Subcutaneous abdominal adipose tissue (tissue), 5 donors: ENCODE measurements around the gene CDH22.
A peak's percentile ranks its signal among the peaks of the same experiment; 100 is the strongest.

Source experiments
- H3K27ac ChIP-seq: one replicate; pipeline ENCODE4 v1.7.0; 2013; ENCODE audit warnings: low read depth, mild to moderate bottlenecking, inconsistent platforms, low read length, moderate library complexity
- H3K27me3 ChIP-seq, 5 donors: one replicate each; pipeline ENCODE4 v1.7.0; 2013; ENCODE audit warnings: low read length in 5 of 5, inconsistent platforms in 1 of 5; ENCODE audit not compliant: control insufficient read depth in 5 of 5, insufficient read depth in 4 of 5
- H3K36me3 ChIP-seq, 5 donors: one replicate each; pipeline ENCODE4 v1.7.0; 2013; ENCODE audit warnings: low read length in 5 of 5; ENCODE audit not compliant: control insufficient read depth in 5 of 5, insufficient read depth in 5 of 5
- H3K4me1 ChIP-seq, 5 donors: one replicate each; pipeline ENCODE4 v1.7.0; 2013; ENCODE audit warnings: low read length in 5 of 5, mild to moderate bottlenecking in 3 of 5, moderate library complexity in 1 of 5; ENCODE audit not compliant: control insufficient read depth in 5 of 5, insufficient read depth in 5 of 5
- H3K4me3 ChIP-seq, 5 donors: one replicate each; pipeline ENCODE4 v1.7.0; 2013; ENCODE audit warnings: low read length in 5 of 5, low read depth in 1 of 5
- H3K9ac ChIP-seq, 5 donors: one replicate each; pipeline ENCODE4 v1.7.0; 2013; ENCODE audit warnings: low read length in 5 of 5, mild to moderate bottlenecking in 4 of 5, moderate library complexity in 3 of 5
- H3K9me3 ChIP-seq, 5 donors: one replicate each; pipeline ENCODE4 v1.7.0; 2013; ENCODE audit warnings: low read length in 5 of 5; ENCODE audit not compliant: control insufficient read depth in 5 of 5
- donor health status: healthy.
- donor health status: healthy.
- donor health status: healthy.
- donor health status: healthy.
- donor health status: healthy.

CDH22 gene

DNA sequence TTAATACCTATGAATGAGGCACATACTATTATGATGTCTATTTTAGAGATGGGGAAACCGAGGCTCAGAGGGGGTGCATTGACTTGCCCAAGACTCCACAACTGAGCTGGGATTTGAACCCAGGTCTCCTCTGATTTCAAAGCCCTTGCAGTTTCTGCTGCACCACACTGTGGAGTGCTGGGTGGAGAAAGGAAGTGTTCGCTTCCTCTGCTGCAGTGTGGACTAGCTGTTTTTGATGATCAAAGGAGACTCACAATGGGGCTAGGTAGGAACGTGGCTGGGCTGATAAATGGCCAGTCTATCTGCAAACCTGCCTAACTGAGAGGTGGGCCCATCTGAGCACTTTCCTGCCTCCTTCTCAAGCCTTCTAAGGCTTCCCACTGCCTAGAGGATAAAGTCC, 102.9 kb downstream of the CDH22 start:
- H3K4me1 ChIP-seq: peaks cover 5 to 48% (median 39%) of the 10 kb centered on the region in 5 donors
- peaks cover 19 to 42% (median 33%) of the 10 kb centered on the region in 5 donors for H3K27me3 ChIP-seq
- H3K9ac ChIP-seq: no peak overlapping the region

DNA sequence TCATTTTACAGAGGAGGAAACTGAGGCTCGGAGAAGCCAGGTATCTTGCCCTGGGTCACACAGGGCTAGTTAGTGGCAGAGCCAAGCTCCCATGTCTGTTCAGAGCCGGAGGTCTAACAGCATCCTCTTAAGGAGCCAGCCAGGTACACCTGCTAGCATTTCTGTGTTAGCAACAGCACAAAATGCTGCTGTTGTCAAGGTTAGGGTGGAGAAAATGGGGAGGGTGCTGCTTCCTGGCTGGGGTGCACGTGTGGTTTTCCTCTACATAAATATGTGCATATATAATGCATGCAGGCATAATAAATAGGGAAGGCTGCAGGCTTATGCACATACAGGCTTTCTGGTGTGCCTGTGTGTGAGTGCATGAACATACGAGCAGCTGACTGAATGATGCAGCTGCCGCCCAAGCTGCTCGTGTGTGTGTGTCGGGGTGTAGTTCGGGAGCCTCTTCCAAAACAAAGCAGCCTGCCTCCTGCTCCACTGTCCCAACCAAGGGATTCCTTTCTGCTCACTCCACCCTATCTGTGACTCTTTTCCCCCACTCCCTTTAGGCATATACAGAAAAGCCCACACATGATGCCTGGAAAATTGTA, 103.6 kb downstream of the CDH22 start:
- no peak overlapping the region for H3K4me3 ChIP-seq
- no peaks in the 10 kb centered on the region for H3K9me3 ChIP-seq
- H3K36me3 ChIP-seq: no peaks in the 10 kb centered on the region
- no peak overlapping the region for H3K9ac ChIP-seq
- peaks cover 18 to 37% (median 30%) of the 10 kb centered on the region in 5 donors for H3K27me3 ChIP-seq
- peaks cover 5 to 48% (median 39%) of the 10 kb centered on the region in 5 donors for H3K4me1 ChIP-seq
- no peak overlapping the region for H3K27ac ChIP-seq

More for the DNA sequence above, 102.9 kb downstream of the CDH22 start:
- no peaks in the 10 kb centered on the region for H3K9me3 ChIP-seq
- H3K27ac ChIP-seq: no peak overlapping the region
- no peaks in the 10 kb centered on the region for H3K36me3 ChIP-seq
- H3K4me3 ChIP-seq: no peak overlapping the region

DNA sequence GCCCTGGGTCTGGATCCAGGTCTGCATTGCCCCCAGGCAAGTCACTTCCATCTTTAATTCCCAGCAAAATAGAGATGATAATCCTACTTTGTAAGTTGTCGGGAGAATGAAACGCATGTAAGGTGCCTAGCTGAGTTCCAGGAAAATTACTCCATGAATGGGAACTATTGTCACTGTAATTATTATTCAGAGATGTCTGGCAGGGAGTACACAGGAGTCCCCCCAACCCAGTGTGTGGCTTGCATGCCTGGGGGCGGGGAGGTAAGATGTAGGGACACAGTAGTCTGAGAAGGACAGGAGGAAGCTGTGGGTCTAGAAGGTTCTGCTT, 104.8 kb downstream of the CDH22 start:
- Histone ChIP-seq H3K27ac (no peak overlapping the region), H3K4me1 (peaks cover 5 to 52% (median 39%) of the 10 kb centered on the region in 5 donors), H3K9me3 (no peaks in the 10 kb centered on the region), H3K27me3 (peaks cover 18 to 47% (median 30%) of the 10 kb centered on the region in 5 donors), H3K4me3 (no peak overlapping the region), H3K36me3 (no peaks in the 10 kb centered on the region), H3K9ac (no peak overlapping the region)

DNA sequence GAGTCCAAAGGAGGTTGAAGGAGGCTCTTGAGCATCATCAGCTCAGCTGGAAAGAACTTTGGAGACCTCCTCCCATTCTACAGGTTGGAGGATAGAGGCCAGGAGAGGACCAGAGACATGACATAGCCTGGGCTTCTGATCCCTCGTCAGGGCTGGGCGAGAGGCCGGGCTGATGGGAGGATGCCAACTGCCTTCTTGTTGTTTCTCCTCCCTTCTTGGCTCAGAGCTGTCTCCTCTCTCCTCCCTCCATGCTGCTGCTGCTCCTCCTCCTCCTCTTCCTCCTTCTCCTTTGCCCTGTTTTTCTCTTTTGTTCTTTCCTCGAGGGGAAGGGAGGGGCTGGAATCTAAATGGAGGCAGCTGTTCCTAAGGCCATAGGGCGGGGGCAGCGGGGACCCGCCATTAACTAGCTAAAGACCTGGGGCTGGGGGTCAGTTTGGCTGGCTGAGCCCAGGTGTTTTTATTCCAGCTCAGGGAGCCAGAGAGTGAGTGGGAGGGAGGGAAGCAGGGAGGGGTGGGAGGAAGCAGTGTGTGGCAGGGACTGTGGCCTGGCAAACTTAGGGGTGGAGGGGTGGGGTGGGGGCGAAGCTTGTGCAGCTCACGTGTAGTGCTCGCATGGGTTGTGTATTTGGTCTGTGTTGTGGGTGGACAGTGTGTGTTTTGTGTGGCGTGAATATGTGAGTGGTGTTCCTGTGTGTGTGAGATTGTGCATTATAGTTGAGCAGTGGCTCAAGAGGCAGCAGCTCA, 105.4 kb downstream of the CDH22 start:
- peak overlapping the region in 1 of 5 donors; percentile 16 for H3K9ac ChIP-seq
- no peaks in the 10 kb centered on the region for H3K36me3 ChIP-seq
- H3K4me3 ChIP-seq: no peak overlapping the region
- H3K27ac ChIP-seq: no peak overlapping the region
- peaks cover 19 to 52% (median 32%) of the 10 kb centered on the region in 5 donors for H3K27me3 ChIP-seq
- H3K9me3 ChIP-seq: no peaks in the 10 kb centered on the region
- peaks cover 5 to 52% (median 39%) of the 10 kb centered on the region in 5 donors for H3K4me1 ChIP-seq

DNA sequence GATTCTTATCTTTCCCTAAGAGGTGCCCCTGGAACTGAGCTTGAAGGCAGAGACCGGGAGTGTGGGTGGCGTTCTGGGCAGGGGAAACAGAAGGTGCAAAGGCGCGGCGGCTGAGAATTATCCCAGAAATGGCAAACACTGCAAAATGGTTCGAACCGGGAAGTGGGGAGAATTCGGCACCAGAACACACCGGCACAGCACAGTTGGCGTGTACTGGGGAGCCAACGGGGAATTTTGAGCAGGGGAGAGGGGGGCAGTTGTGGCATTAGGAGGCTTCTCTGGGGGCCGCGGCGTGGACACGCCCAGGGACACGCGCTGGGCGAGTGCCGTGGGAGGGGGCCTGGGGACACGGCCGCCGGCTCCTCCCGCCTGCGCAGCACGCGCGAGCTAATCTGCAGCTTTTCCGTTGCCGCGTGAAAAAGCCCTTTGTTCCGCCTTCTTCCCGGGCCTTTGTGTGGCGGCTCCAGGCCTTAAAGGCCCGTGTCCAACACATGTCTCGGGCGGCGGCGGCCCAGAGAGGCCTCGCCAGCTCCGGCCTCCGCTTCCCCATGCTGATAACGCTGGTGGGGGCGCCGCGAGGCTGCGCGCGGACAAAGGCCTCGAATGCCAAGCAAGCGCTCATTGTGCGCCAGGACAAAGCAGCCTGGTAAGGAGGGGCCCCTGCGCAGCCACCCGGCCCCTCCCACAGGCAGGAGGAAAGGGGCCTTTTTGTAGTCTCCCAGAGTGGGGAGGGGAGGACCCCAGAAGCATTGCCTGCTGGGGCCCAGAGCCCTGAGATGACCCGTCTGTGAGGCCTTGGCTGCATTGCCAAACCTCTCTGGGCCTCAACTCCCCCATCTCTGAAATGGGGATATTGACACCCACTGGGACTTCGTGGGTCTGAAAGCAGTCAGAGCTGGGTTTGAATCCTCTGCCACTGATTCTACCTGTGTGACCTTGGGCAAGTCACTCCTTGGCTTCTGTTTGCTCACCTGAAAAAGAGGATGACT, 107.4 kb downstream of the CDH22 start:
- Histone ChIP-seq H3K9ac (no peak overlapping the region), H3K4me3 (peak overlapping the region in 1 of 5 donors; percentile 32), H3K4me1 (peaks cover 5 to 42% (median 30%) of the 10 kb centered on the region in 5 donors), H3K36me3 (no peaks in the 10 kb centered on the region), H3K9me3 (no peaks in the 10 kb centered on the region), H3K27me3 (peaks cover 33 to 53% (median 44%) of the 10 kb centered on the region in 5 donors), H3K27ac (no peak overlapping the region)

DNA sequence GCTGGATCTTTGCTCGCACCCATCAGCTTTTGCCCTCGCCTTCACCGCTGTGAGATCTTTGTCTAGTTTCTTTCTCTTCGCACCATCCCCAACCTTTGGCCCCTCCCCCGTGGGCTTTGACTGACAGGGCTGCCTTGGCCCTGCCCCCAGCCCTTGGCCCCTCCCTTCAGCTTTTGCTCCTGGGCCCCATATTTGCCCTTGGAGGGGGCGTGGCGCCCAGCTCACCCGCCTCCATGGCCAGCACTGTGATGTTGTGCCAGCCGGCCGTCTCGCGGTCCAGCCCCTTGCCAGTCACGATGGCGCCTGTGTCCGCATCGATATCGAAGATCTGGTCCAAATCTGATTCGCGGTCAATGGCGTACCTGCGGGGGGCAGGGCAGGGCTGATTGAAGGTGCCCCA, 109.1 kb downstream of the CDH22 start:
- H3K4me1 ChIP-seq: peaks cover 0 to 26% (median 14%) of the 10 kb centered on the region in 5 donors
- H3K27ac ChIP-seq: no peak overlapping the region
- peaks cover 31 to 51% (median 49%) of the 10 kb centered on the region in 5 donors for H3K27me3 ChIP-seq
- no peaks in the 10 kb centered on the region for H3K36me3 ChIP-seq
- H3K9me3 ChIP-seq: no peaks in the 10 kb centered on the region
- no peak overlapping the region for H3K4me3 ChIP-seq
- no peak overlapping the region for H3K9ac ChIP-seq

DNA sequence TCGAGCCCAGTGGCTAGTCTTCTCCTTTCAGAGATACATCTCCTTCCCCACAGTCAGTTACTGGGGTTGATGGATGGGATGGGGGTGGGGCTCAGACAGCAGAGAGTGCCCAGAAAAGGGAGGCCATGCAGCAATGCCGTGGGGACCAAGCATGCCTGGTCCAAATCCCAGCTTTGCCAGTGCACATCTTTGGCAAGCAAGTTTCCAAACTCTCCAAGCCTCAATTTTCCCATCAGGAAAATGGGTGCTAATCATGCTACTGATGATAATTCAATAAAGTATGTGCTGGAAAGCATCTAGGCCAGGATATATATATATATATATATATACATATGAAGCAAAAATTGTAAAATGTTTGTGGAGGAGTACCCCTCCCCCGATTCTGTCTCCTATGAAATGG, 111.3 kb downstream of the CDH22 start:
- H3K27me3 ChIP-seq: peaks cover 36 to 54% (median 48%) of the 10 kb centered on the region in 5 donors
- no peaks in the 10 kb centered on the region for H3K9me3 ChIP-seq
- H3K27ac ChIP-seq: no peak overlapping the region
- no peak overlapping the region for H3K9ac ChIP-seq
- peaks cover 0 to 13% (median 0%) of the 10 kb centered on the region in 5 donors for H3K4me1 ChIP-seq
- H3K4me3 ChIP-seq: no peak overlapping the region
- H3K36me3 ChIP-seq: no peaks in the 10 kb centered on the region

DNA sequence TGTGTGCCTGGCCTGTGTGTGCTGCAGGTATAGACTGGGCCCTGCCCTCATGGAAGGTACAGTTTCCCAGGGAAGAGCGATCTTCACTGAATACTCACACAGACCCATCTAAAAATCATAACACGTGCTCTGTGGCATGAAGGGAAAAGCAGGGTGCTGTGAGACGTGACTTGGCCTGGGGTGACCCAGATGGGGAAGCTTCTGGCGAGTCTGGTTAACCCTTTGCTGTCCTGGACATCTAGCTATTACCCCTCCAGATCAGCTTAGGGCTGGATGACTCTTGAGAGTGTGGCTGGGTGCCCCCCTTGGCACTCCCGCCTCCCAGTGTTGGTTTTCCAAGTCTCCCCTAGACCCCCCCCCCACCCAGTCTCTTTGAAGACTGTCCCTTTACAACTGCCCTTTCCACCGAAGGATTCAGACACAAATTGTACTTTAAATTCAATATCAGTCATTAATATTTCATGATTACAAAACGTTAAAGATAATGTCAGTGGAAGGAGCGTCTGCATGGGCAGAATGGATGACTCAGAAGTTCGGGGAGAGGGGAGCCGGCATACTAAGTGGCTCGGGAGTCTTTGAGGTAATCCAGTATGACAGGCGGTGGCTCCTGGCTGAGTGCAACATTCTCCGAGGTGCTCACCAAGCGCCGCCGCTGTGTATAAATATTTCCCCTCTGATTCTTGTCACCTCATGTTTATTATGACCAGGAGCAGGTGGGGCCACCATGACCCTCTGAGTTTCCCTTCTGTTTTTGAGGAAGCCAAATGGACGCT, 112.8 kb downstream of the CDH22 start:
- H3K4me3 ChIP-seq: no peak overlapping the region
- no peak overlapping the region for H3K9ac ChIP-seq
- no peaks in the 10 kb centered on the region for H3K36me3 ChIP-seq
- no peak overlapping the region for H3K27ac ChIP-seq
- H3K9me3 ChIP-seq: peaks cover 0 to 3% (median 0%) of the 10 kb centered on the region in 5 donors
- peaks cover 29 to 42% (median 34%) of the 10 kb centered on the region in 5 donors for H3K27me3 ChIP-seq
- peaks cover 0 to 5% (median 0%) of the 10 kb centered on the region in 5 donors for H3K4me1 ChIP-seq

DNA sequence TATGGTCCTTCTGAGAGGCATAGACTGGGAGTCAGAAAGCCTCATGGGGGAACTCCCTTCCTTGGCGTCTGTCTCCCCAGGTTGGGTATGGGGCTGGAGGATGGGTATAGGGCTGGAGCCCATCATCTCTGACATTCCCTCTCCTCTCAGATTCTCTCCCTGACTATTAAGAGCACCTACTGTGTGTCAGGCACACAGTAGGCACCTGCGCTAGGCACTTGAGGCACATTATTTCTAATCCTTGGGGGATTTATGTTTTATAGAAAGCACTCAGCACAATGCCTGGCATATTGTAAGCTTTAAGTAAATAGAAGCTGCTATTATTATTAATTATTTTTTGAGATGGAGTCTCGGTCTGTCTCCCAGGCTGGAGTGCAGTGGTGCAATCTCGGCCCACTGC, 113.9 kb downstream of the CDH22 start:
- Histone ChIP-seq H3K36me3 (no peaks in the 10 kb centered on the region), H3K4me3 (no peak overlapping the region), H3K4me1 (peaks cover 0 to 2% (median 0%) of the 10 kb centered on the region in 5 donors), H3K27me3 (peaks cover 23 to 39% (median 30%) of the 10 kb centered on the region in 5 donors), H3K27ac (no peak overlapping the region), H3K9me3 (peaks cover 0 to 3% (median 0%) of the 10 kb centered on the region in 5 donors), H3K9ac (no peak overlapping the region)
